SJCRH30 (cell line): ENCODE results near the gene POLA1. TPM values are rescaled to one million over a fixed set of nuclear protein-coding genes. Genes with fewer than 3 reads are reported as not detected.

ENCODE experiments used
- DNase-seq, 2 experiments: peaks; one replicate each; pipeline ENCODE4 v3.0.0-alpha.2; 2015 to 2020
- H3K27ac ChIP-seq: fragments of 250-450 bp; sonication (Bioruptor Pico); 2 replicates; pipeline ENCODE4 v1.5.1; 2020; ENCODE audit warnings: mild to moderate bottlenecking, moderate library complexity
- H3K27me3 ChIP-seq: fragments of 250-450 bp; sonication (Bioruptor Pico); 2 replicates; pipeline ENCODE4 v1.5.1; 2020; ENCODE audit warnings: mild to moderate bottlenecking, moderate library complexity
- H3K36me3 ChIP-seq: fragments of 250-450 bp; sonication (Bioruptor Pico); 2 replicates; pipeline ENCODE4 v1.5.1; 2020; ENCODE audit warnings: mild to moderate bottlenecking, moderate library complexity
- H3K4me1 ChIP-seq: fragments of 250-450 bp; sonication (Bioruptor Pico); 2 replicates; pipeline ENCODE4 v1.5.1; 2020; ENCODE audit warnings: mild to moderate bottlenecking, moderate library complexity
- H3K4me3 ChIP-seq: fragments of 250-450 bp; sonication (Bioruptor Pico); 2 replicates; pipeline ENCODE4 v1.5.1; 2020; ENCODE audit warnings: mild to moderate bottlenecking, moderate library complexity
- H3K9me3 ChIP-seq: fragments of 250-450 bp; sonication (Bioruptor Pico); replicated peaks from 2 replicates; pipeline ENCODE4 v1.5.1; 2020; ENCODE audit warnings: mild to moderate bottlenecking, moderate library complexity
- total RNA-seq: library from RNA; depleted of rRNA; stranded (reverse); fragments of >200 nt; shearing (Covaris generic); gene quantifications from 2 replicates; pipeline ENCODE4 v1.2.3, GENCODE V29; 2014

Gene POLA1
- total RNA-seq, 1 experiment from 2014 or later, result 61.2 TPM

- Histone ChIP-seq H3K9me3 (no peaks in the 10 kb centered on the region), H3K36me3 (no peaks in the 10 kb centered on the region), H3K27me3 (no peaks in the 10 kb centered on the region), H3K4me1 (no peaks in the 10 kb centered on the region), H3K27ac (no peak overlapping the region), H3K4me3 (no peak overlapping the region)
- DNase-seq, result no peak
Measured at GRCh38 chrX:24981030-24981429, 287.3 kb downstream of the POLA1 start.

DNA sequence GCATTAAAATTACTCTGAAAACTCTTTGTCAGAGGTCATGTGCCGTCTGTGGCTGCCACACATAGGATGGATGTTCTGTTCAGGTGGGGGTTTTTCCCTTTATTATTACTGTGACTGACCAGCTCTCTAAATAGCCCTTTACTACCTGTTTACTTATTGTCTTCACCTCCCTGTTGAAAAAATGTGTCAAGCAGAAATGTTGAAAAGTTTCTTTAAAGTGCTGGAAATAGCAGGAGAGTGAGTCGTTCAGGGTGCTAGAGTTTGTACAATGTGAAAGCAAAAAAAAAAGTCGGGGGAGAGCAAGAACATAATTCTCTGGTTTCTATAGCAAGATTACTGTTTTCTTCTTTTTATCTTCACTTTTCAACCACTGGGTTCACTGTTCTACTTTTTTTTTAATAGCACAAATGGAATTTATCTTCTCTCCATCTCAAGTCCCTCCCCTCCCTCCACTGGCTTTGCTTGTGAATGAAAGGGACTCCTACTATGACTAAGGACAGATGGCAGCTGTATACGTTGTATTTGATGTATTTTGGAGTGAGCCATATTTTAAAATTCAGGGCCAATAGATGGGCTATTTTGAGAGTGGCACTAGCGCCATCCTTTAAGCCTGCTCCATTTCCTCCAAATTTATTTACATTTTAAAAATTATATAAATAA, 288.7 kb downstream of the POLA1 start:
- Histone ChIP-seq H3K4me1 (peaks cover 7% of the 10 kb centered on the region), H3K27me3 (no peaks in the 10 kb centered on the region), H3K27ac (no peak overlapping the region), H3K9me3 (no peaks in the 10 kb centered on the region), H3K36me3 (no peaks in the 10 kb centered on the region), H3K4me3 (no peak overlapping the region)
- DNase-seq, result no peak

DNA sequence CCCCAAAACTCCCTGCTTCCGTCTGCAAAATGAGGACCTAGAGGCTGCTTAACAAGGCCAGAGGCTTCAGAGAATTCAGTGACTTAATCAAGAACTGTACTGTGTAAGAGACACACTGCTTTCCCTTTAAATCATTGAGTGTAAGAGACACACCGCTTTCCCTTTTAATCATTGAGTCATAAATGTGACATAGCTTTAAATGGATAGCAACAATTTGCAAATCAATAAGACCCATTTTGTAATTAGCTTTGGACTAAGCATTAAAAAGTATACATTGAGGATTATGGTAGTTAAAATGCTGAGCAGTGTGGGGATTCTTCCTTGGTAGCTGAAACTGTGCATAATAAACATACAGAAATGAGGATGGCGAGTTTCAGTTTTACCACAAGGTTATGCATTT, 290.2 kb downstream of the POLA1 start:
- Histone ChIP-seq H3K4me1 (peaks cover 21% of the 10 kb centered on the region), H3K36me3 (no peaks in the 10 kb centered on the region), H3K27me3 (no peaks in the 10 kb centered on the region), H3K27ac (no peak overlapping the region), H3K9me3 (no peaks in the 10 kb centered on the region), H3K4me3 (no peak overlapping the region)
- no peak for DNase-seq

DNA sequence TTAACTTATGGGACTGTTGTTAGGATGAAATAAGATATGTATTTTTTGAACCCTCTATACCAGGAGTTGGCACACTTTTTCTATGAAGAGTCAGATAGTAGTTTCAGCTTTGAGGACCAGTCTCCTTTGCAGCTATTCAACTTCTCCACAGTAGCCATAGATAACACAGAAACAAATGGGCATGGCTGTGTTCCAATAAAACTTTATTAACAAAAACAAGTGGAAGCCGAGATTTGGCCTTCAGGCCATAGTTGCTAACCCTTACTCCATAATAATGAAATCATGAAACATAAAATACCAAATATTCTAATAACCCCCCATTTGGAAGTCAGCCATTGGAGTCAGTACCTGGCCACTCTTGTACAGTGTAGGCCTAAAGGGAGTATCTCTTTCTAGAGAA, 291.4 kb downstream of the POLA1 start:
- Histone ChIP-seq H3K9me3 (no peaks in the 10 kb centered on the region), H3K4me1 (peaks cover 21% of the 10 kb centered on the region), H3K27ac (no peak overlapping the region), H3K27me3 (no peaks in the 10 kb centered on the region), H3K4me3 (no peak overlapping the region), H3K36me3 (no peaks in the 10 kb centered on the region)
- no peak for DNase-seq

DNA sequence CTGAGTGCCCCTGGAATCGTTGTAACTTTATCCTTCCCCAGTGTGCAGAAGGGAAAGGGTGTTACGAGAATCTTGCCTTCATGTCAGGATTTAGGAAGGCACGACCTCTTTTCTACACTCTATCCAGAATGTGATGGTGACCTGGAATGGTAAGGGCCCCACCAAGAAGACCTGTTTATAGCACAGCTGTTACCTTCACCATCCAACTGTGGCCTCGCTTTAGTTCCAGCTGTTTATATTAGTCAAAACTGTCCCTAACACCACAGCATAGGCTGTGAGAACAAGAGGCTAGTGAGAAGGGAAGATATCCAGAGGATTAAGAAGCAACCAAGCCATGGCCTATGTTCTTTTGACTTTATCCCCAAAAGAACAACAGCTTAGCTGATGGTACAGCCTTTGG, 294.0 kb downstream of the POLA1 start:
- peak; percentile 70 to 91 for DNase-seq
- Histone ChIP-seq H3K27me3 (no peaks in the 10 kb centered on the region), H3K27ac (peak overlapping the region; percentile 81), H3K9me3 (no peaks in the 10 kb centered on the region), H3K4me1 (peaks cover 21% of the 10 kb centered on the region), H3K4me3 (no peak overlapping the region), H3K36me3 (no peaks in the 10 kb centered on the region)

DNA sequence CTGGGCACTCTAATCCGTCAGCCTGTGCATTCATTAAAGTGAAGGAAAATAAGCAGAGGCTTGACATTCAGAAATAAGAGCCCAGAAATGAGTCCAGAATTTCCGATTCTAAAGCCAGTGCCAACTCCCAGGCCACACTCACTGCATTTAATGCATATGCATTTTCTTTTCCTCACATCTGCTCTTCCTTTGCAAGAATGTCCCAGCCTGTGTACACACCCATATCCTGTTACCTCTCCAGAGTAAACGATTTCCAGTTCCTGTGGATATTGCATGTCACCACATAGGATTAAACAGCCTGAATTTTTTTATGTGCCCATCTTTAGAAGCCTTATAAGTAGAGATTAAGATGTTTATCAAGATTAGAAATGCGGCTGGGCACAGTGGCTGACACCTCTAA, 294.6 kb downstream of the POLA1 start:
- Histone ChIP-seq H3K4me3 (no peak overlapping the region), H3K36me3 (no peaks in the 10 kb centered on the region), H3K4me1 (peaks cover 21% of the 10 kb centered on the region), H3K27me3 (no peaks in the 10 kb centered on the region), H3K9me3 (no peaks in the 10 kb centered on the region), H3K27ac (peak overlapping the region; percentile 81)
- peak; percentile 44 to 74 for DNase-seq

DNA sequence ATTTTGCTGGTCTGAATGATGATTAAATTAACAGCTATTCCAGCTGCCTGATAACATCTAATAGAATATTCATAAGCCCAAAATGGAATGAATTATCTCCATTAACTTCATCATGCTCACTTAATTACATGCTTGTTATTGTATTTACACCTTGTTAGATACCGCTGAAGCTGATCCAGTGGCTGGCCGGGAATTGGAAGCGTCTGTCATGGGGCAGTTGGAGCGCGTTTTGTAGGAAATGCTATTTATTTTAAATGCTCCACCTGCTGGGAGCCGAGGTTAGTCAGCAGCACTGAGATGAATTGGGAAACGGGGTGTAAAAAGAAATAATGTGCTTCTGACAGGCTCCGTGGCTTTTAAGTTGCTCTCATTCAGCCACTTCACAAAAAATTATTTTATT, 296.8 kb downstream of the POLA1 start:
- H3K4me1 ChIP-seq, result peaks cover 21% of the 10 kb centered on the region
- H3K27me3 ChIP-seq, result no peaks in the 10 kb centered on the region
- H3K27ac ChIP-seq, result no peak overlapping the region
- no peaks in the 10 kb centered on the region for H3K9me3 ChIP-seq
- no peak overlapping the region for H3K4me3 ChIP-seq
- no peaks in the 10 kb centered on the region for H3K36me3 ChIP-seq
- no peak for DNase-seq

DNA sequence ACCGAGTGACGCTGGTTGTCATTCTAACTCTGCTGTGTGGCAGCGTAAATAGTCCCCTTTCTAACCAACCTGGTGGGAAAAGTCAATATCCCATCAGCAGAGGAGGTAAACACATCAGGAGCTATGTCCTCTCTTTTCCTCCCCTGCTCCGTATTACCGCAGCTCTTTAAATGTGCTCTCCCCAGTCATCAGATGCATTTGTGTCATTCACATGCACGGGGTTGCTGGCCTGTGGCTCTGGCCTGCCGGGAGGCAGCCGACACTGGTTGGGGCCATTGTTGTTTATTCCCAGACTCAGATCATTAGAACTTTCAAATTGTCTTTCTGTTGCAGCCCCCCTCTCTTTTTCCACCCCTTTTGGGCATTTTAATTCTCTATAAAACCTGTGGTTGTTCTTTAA, 300.2 kb downstream of the POLA1 start:
- H3K4me1 ChIP-seq, result peaks cover 1% of the 10 kb centered on the region
- H3K9me3 ChIP-seq, result no peaks in the 10 kb centered on the region
- no peak for DNase-seq
- peaks cover 2% of the 10 kb centered on the region; the same call in 1 of the 2 replicates for H3K36me3 ChIP-seq
- no peak overlapping the region for H3K27ac ChIP-seq
- no peak overlapping the region for H3K4me3 ChIP-seq
- H3K27me3 ChIP-seq, result no peaks in the 10 kb centered on the region

GRCh38 chrX:24996096-24996709, 302.5 kb downstream of the POLA1 start:
- no peak overlapping the region for H3K27ac ChIP-seq
- H3K4me3 ChIP-seq, result no peak overlapping the region
- H3K4me1 ChIP-seq, result no peaks in the 10 kb centered on the region
- no peaks in the 10 kb centered on the region for H3K9me3 ChIP-seq
- no peak for DNase-seq
- H3K27me3 ChIP-seq, result no peaks in the 10 kb centered on the region
- H3K36me3 ChIP-seq, result peaks cover 2% of the 10 kb centered on the region; the same call in 1 of the 2 replicates

DNA sequence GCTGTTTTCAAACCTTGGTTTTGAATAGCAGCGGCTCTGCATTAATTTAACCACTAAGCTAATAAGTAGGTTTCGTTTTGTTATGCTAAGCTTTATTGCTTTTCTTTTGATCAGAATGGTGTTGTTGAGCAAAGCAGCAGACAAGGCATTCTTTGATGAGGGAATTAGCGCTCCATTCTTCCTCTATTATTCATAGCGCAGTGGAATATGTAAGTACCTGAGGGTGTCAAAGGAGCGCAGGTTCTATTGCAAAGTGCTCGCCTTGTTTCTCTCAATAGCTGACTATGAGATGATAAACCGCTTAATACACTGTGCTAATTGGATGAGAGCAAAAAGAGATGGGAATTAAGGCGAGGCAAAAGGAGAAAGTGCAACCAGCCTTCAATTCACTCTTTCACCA, 305.8 kb downstream of the POLA1 start:
- no peak overlapping the region for H3K4me3 ChIP-seq
- no peak for DNase-seq
- no peak overlapping the region for H3K27ac ChIP-seq
- H3K4me1 ChIP-seq, result no peaks in the 10 kb centered on the region
- no peaks in the 10 kb centered on the region for H3K27me3 ChIP-seq
- peaks cover 2% of the 10 kb centered on the region; the same call in 1 of the 2 replicates for H3K36me3 ChIP-seq
- H3K9me3 ChIP-seq, result no peaks in the 10 kb centered on the region

DNA sequence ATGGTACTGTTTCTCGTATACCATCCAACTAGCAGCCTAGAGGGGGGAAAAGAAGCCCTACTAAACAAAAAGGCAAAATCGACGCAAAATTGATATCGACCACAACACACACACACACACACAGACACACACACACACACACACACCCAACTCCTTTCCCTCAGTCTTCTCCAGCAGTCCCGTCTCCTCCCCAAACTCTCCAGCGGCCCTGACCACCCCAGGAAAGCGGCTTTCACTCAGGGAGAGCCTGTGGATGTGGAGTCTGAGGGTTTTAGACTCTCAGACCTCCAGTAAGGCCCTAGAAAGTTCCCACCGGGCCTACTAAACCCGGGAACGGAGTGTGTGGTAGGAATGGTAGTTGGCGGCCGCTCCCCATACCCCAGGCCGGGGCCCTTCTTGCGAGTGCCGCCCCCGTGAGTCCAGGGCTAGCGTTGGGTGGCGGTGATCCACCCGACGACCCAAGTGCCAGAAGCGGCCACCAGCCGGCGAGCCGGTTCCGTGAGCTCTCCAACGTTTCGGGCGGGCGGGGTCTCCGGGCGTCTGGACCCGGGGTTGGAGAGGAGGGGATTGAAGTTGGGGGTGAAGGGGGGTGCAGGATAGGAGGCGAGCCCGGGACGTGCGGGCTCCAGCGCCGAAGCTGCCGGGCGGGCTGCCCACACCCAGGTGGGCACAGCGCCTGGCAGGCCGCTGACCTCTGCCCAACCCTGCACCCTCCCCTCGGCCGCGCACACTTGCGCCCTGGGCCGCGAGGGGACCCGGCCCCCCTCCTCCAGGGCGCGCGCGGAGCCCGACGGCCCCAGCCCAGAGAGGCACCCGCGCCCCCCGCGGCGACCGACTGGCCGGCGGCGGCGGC, 308.3 kb downstream of the POLA1 start:
- H3K36me3 ChIP-seq, result no peaks in the 10 kb centered on the region
- H3K9me3 ChIP-seq, result no peaks in the 10 kb centered on the region
- no peak overlapping the region for H3K27ac ChIP-seq
- DNase-seq, result no peak
- H3K4me3 ChIP-seq, result no peak overlapping the region
- no peaks in the 10 kb centered on the region for H3K27me3 ChIP-seq
- no peaks in the 10 kb centered on the region for H3K4me1 ChIP-seq

DNA sequence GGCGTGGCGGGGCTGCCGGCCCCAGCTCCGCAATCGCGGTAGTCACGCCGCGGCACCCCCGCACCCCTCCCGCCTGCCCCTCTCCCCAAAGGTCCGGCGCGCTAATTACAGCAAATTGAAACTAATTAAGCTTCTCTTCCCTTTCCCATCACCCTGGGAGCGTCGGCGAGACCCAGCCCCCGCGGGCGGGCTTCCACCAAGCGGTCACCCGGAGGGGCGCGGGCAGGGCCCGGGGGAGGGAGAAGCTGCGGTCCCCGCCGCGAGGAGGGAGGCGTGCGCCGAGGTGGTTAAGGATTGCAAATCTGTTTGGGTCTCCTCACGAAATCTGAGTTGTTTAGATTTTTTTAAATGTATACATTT, 308.9 kb downstream of the POLA1 start:
- no peak overlapping the region for H3K4me3 ChIP-seq

DNA sequence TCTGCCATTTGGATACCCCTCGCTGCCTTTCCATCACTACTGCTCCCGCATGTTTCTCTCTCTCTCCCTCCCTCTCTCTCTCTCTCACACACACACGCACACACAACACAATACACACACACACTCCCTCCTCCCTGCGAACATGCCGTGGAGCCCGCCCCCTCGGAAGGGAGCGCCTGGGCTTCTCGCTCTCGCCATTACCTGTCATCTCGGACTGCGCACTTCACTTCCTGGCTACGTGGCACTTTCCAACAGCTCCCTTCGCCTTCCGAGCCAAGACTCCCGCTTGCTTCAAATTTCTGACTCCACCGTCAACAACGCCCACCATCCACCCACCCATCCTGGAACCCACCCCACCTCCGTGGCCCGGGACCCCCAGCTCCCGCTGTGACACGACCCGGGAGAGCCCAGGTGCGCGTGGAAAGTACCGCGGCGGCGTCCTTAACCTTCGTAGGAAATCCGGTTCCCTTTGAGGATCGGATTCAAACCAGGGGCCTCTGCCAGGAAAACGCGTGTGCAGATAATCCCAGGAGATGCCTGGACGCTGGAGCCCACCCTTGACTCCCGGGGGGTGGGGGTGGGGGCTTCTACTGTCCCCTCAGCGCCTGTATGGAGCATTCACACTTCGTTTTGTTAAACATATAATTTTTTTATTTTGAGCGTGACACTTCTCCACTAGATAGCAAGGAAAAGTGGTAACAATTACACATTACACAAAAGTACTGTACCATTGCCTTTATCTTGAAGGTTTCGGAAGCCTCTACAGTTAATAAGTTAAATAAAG, 309.5 kb downstream of the POLA1 start:
- Histone ChIP-seq H3K36me3 (no peaks in the 10 kb centered on the region), H3K4me1 (no peaks in the 10 kb centered on the region), H3K9me3 (no peaks in the 10 kb centered on the region), H3K4me3 (no peak overlapping the region), H3K27me3 (no peaks in the 10 kb centered on the region), H3K27ac (no peak overlapping the region)
- DNase-seq, result no peak

More for the DNA sequence above, 308.9 kb downstream of the POLA1 start:
- Histone ChIP-seq H3K36me3 (no peaks in the 10 kb centered on the region), H3K27ac (no peak overlapping the region), H3K4me1 (no peaks in the 10 kb centered on the region), H3K27me3 (no peaks in the 10 kb centered on the region), H3K9me3 (no peaks in the 10 kb centered on the region)
- no peak for DNase-seq

- Histone ChIP-seq H3K9me3 (no peaks in the 10 kb centered on the region), H3K27ac (no peak overlapping the region), H3K27me3 (no peaks in the 10 kb centered on the region), H3K36me3 (no peaks in the 10 kb centered on the region), H3K4me3 (no peak overlapping the region), H3K4me1 (no peaks in the 10 kb centered on the region)
- no peak for DNase-seq
Measured at GRCh38 chrX:25004040-25004439, 310.3 kb downstream of the POLA1 start.
